CD14-positive monocyte (primary cell): ENCODE measurements around the gene C10orf71. TPM values are rescaled to one million over a fixed set of nuclear protein-coding genes. Genes with fewer than 3 reads are reported as not detected.

Experiments
- DNase-seq, 3 donors: peaks; one replicate each; pipeline ENCODE4 v3.0.0-alpha.2; 2011 to 2022
- H2AFZ ChIP-seq: 2 replicates; pipeline ENCODE4 v1.6.0; 2012; ENCODE audit warnings: mild to moderate bottlenecking, low read depth, low read length, inconsistent platforms; ENCODE audit not compliant: insufficient read depth, poor library complexity, severe bottlenecking
- H3K27ac ChIP-seq, 2 donors: 1 replicate in 1 of 2; 2 replicates in 1 of 2; pipeline ENCODE4 v1.5.1; 2012 to 2013; ENCODE audit warnings: low read length in 2 of 2, control low read depth in 1 of 2, inconsistent platforms in 1 of 2, low read depth in 1 of 2, mild to moderate bottlenecking in 1 of 2
- H3K27me3 ChIP-seq, 2 donors: one replicate each; pipeline versions ENCODE4 v1.6.0 to v1.6.1; 2011 to 2013; ENCODE audit warnings: low read length in 2 of 2; ENCODE audit not compliant: control insufficient read depth in 2 of 2, insufficient read depth in 2 of 2
- H3K36me3 ChIP-seq, 2 donors: replicated peaks in 1 of 2; 1 replicate in 1 of 2; 2 replicates in 1 of 2; pipeline versions ENCODE4 v1.5.1 to v1.6.1; 2012 to 2013; ENCODE audit warnings: low read length in 2 of 2, control low read depth in 1 of 2, inconsistent platforms in 1 of 2, mild to moderate bottlenecking in 1 of 2; ENCODE audit not compliant: insufficient read depth in 2 of 2, control insufficient read depth in 1 of 2
- H3K4me1 ChIP-seq, 2 donors: 1 replicate in 1 of 2; 2 replicates in 1 of 2; pipeline versions ENCODE4 v1.5.1 to v1.6.1; 2012 to 2013; ENCODE audit warnings: low read length in 2 of 2, control low read depth in 1 of 2, inconsistent platforms in 1 of 2, mild to moderate bottlenecking in 1 of 2, moderate library complexity in 1 of 2; ENCODE audit not compliant: insufficient read depth in 2 of 2, control insufficient read depth in 1 of 2
- H3K4me2 ChIP-seq: replicated peaks from 2 replicates; pipeline ENCODE3; 2012; ENCODE audit warnings: low read length, moderate library complexity, mild to moderate bottlenecking; ENCODE audit not compliant: poor library complexity, severe bottlenecking; ENCODE audit errors: extremely low read depth
- H3K4me3 ChIP-seq, 3 experiments: fragments of 200-600 bp in 1 of 3; sonication (generic) in 1 of 3; replicated peaks in 1 of 3; 1 replicate in 2 of 3; 2 replicates in 1 of 3; pipeline ENCODE4 v1.5.1; 2011 to 2013; ENCODE audit warnings: low read length in 3 of 3, mild to moderate bottlenecking in 3 of 3, control low read depth in 2 of 3, low read depth in 2 of 3, inconsistent platforms in 1 of 3, moderate library complexity in 1 of 3
- H3K79me2 ChIP-seq: 2 replicates; pipeline ENCODE4 v1.6.0; 2012; ENCODE audit warnings: mild to moderate bottlenecking, control low read depth, inconsistent platforms, low read length, moderate library complexity; ENCODE audit not compliant: insufficient read depth
- H3K9ac ChIP-seq: 2 replicates; pipeline ENCODE4 v1.6.0; 2017; ENCODE audit warnings: low read length, mild to moderate bottlenecking; ENCODE audit not compliant: insufficient read depth, poor library complexity, severe bottlenecking
- H3K9me3 ChIP-seq, 2 donors: replicated peaks in 1 of 2; 1 replicate in 1 of 2; 2 replicates in 1 of 2; pipeline versions ENCODE4 v1.5.1 to v1.6.1; 2012 to 2013; ENCODE audit warnings: low read length in 2 of 2, control low read depth in 1 of 2; ENCODE audit not compliant: control insufficient read depth in 1 of 2, insufficient read depth in 1 of 2
- H4K20me1 ChIP-seq: 2 replicates; pipeline ENCODE4 v1.6.0; 2012; ENCODE audit warnings: mild to moderate bottlenecking, low read length, control low read depth, moderate library complexity; ENCODE audit not compliant: insufficient read depth
- H3K27ac Mint-ChIP-seq, 7 donors: one replicate each; pipeline ENCODE4 v1.8.0; 2020; ENCODE audit warnings: mild to moderate bottlenecking in 7 of 7, mixed read lengths in 7 of 7, moderate library complexity in 6 of 7, inconsistent platforms in 2 of 7
- H3K27me3 Mint-ChIP-seq, 3 donors: one replicate each; pipeline ENCODE4 v1.8.0; 2021 to 2022; ENCODE audit warnings: low read depth in 3 of 3, mild to moderate bottlenecking in 3 of 3, mixed read lengths in 3 of 3, moderate library complexity in 3 of 3, inconsistent platforms in 1 of 3
- H3K36me3 Mint-ChIP-seq, 2 donors: one replicate each; pipeline ENCODE4 v1.8.0; 2020; ENCODE audit warnings: mixed read lengths in 2 of 2, inconsistent platforms in 1 of 2, mild to moderate bottlenecking in 1 of 2
- H3K4me1 Mint-ChIP-seq: one replicate; pipeline ENCODE4 v1.8.0; 2020; ENCODE audit warnings: mild to moderate bottlenecking, mixed read lengths
- H3K4me3 Mint-ChIP-seq, 2 donors: one replicate each; pipeline ENCODE4 v1.8.0; 2020; ENCODE audit warnings: mild to moderate bottlenecking in 2 of 2, mixed read lengths in 2 of 2, moderate library complexity in 1 of 2
- H3K9me3 Mint-ChIP-seq, 7 donors: one replicate each; pipeline ENCODE4 v1.8.0; 2020 to 2022; ENCODE audit warnings: mixed read lengths in 7 of 7, mild to moderate bottlenecking in 6 of 7, moderate library complexity in 6 of 7, inconsistent platforms in 2 of 7
- WGBS: methylation state at CpG from one replicate; pipeline ENCODE4 v1.1.5; 2013; ENCODE audit warnings: missing lambda C conversion rate; ENCODE audit not compliant: insufficient coverage; 5-methylcytosine and 5-hydroxymethylcytosine counted together
- intact Hi-C, 2 donors: fragments of 100-400 bp; cut with micrococcal nuclease; formaldehyde crosslinking; loops; one replicate each; pipeline versions ENCODE4 v1.15.0 to v1.15.1; 2023
- polyA plus RNA-seq, 3 donors: library from polyadenylated mRNA; depleted of rRNA in 1 of 3; unstranded in 2 of 3; stranded (reverse) in 1 of 3; fragments of 300-500 nt in 2 of 3; fragments of >200 nt in 1 of 3; fragmentation: Illumina TruSeq in 2 of 3; gene quantifications; 1 replicate in 2 of 3; 2 replicates in 1 of 3; pipeline ENCODE4 v1.2.3, GENCODE V29; 2012 to 2021
- TF ChIP-seq, protein P1 (sequence below): fragments of 200-600 bp; IDR thresholded peaks from one replicate; pipeline ENCODE4 v1.8.0; 2022; ENCODE audit warnings: antibody characterized with exemption, mild to moderate bottlenecking

Gene C10orf71
- polyA plus RNA-seq, 3 donors, result not detected

DNA sequence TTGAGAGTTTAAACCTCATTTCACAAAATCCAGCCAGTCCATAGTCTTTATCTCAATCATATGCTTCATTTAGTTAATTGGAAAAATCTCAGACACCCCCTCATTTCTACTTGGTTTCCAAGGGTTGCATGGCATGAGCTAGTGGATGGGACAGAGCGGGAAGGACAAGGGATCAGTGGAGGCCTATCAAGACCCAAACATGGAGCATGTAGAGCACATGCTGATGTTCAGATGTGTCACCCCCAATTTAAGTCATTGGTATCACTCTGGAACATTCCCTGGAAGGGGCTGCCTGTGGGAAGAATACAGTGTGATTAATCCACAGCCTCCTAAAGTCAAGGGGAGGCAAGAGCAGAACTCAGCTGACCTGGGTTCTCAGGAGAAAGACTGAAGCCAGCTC lies 2.3 kb downstream of the C10orf71 start:
- Histone ChIP-seq H2AFZ (no peak overlapping the region), H4K20me1 (no peaks in the 10 kb centered on the region), H3K9me3 (no peaks in the 10 kb centered on the region), H3K4me1 (no peaks in the 10 kb centered on the region), H3K79me2 (no peaks in the 10 kb centered on the region), H3K4me2 (no peak overlapping the region), H3K27ac (no peak overlapping the region), H3K36me3 (no peaks in the 10 kb centered on the region), H3K27me3 (no peaks in the 10 kb centered on the region), H3K9ac (no peak overlapping the region), H3K4me3 (no peak overlapping the region)
- Mint-ChIP-seq H3K27ac (no peak overlapping the region), H3K4me1 (no peaks in the 10 kb centered on the region), H3K4me3 (no peak overlapping the region), H3K36me3 (no peaks in the 10 kb centered on the region), H3K27me3 (peaks cover 7 to 14% (median 12%) of the 10 kb centered on the region in 3 donors), H3K9me3 (no peaks in the 10 kb centered on the region)
- DNase-seq, result no peak
- TF ChIP-seq, protein P1, sequence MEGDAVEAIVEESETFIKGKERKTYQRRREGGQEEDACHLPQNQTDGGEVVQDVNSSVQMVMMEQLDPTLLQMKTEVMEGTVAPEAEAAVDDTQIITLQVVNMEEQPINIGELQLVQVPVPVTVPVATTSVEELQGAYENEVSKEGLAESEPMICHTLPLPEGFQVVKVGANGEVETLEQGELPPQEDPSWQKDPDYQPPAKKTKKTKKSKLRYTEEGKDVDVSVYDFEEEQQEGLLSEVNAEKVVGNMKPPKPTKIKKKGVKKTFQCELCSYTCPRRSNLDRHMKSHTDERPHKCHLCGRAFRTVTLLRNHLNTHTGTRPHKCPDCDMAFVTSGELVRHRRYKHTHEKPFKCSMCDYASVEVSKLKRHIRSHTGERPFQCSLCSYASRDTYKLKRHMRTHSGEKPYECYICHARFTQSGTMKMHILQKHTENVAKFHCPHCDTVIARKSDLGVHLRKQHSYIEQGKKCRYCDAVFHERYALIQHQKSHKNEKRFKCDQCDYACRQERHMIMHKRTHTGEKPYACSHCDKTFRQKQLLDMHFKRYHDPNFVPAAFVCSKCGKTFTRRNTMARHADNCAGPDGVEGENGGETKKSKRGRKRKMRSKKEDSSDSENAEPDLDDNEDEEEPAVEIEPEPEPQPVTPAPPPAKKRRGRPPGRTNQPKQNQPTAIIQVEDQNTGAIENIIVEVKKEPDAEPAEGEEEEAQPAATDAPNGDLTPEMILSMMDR, result no peak
- 80% methylated on average over 1 of the region's 1 CpG for WGBS
- intact Hi-C loops, result no loop called here

DNA sequence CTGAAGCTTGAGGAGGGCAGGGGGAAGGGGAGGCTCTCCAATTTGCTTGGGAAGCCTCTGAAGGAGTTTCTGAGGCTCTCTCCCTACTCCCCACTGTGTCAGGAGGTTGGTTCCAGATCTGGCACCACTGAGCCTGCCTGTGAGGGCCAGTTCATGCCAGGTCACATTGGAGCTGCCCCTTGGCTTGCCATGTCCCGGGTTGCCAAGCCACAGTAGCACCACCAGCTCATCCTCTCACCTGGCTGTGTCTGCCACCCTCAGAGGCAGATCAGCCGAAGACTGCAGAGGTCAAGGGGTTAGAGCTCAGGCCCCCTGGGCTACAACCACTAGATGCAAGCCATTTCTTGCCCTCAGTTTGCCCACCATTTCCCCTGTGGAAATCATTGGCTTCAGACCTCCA lies 3.1 kb downstream of the C10orf71 start:
- no peak overlapping the region for H2AFZ ChIP-seq
- Mint-ChIP-seq H3K36me3 (no peaks in the 10 kb centered on the region), H3K27ac (peak overlapping the region in 1 of 7 donors; percentile 20), H3K4me3 (no peak overlapping the region), H3K9me3 (no peaks in the 10 kb centered on the region), H3K27me3 (peaks cover 7 to 14% (median 10%) of the 10 kb centered on the region in 3 donors), H3K4me1 (no peaks in the 10 kb centered on the region)
- TF ChIP-seq, protein P1, result no peak
- no peak for DNase-seq
- H3K79me2 ChIP-seq, result no peaks in the 10 kb centered on the region
- no peak overlapping the region for H3K4me2 ChIP-seq
- H3K36me3 ChIP-seq, result no peaks in the 10 kb centered on the region
- WGBS, result 92% methylated on average over 2 of the region's 2 CpGs
- no peaks in the 10 kb centered on the region for H3K9me3 ChIP-seq
- H3K9ac ChIP-seq, result no peak overlapping the region
- no peak overlapping the region for H3K27ac ChIP-seq
- intact Hi-C loops, result no loop called here
- H3K27me3 ChIP-seq, result no peaks in the 10 kb centered on the region
- H3K4me1 ChIP-seq, result no peaks in the 10 kb centered on the region
- H3K4me3 ChIP-seq, result no peak overlapping the region
- no peaks in the 10 kb centered on the region for H4K20me1 ChIP-seq
